DOHH2 (cell line): ENCODE results near the gene KDM5B.

Experiments used
- H3F3A ChIP-seq: fragments of 200-600 bp; sonication (generic), shearing (Covaris generic); 2 replicates; pipeline ENCODE4 v1.6.0; 2016; ENCODE audit warnings: antibody characterized with exemption, mild to moderate bottlenecking; ENCODE audit not compliant: control insufficient read depth, insufficient read depth
- H3K27ac ChIP-seq: fragments of 200-600 bp; sonication (generic); 2 replicates; pipeline ENCODE4 v1.5.1; 2014; ENCODE audit warnings: low read depth, mild to moderate bottlenecking, low read length, moderate library complexity
- H3K27me3 ChIP-seq: fragments of 200-600 bp; sonication (generic); 2 replicates; pipeline ENCODE4 v1.6.1; 2014; ENCODE audit warnings: mild to moderate bottlenecking, low read length, mixed read lengths; ENCODE audit not compliant: control insufficient read depth
- H3K36me3 ChIP-seq: fragments of 200-600 bp; sonication (generic); 2 replicates; pipeline ENCODE4 v1.6.1; 2014; ENCODE audit warnings: mild to moderate bottlenecking, low read length, moderate library complexity, mixed read lengths; ENCODE audit not compliant: control insufficient read depth
- H3K4me1 ChIP-seq: fragments of 200-600 bp; sonication (generic); 2 replicates; pipeline ENCODE4 v1.6.1; 2014; ENCODE audit warnings: mild to moderate bottlenecking, low read length, mixed read lengths; ENCODE audit not compliant: control insufficient read depth
- H3K4me2 ChIP-seq: fragments of 200-600 bp; sonication (generic); 2 replicates; pipeline ENCODE4 v1.6.0; 2014; ENCODE audit warnings: mild to moderate bottlenecking, low read length, moderate library complexity
- H3K4me3 ChIP-seq: fragments of 200-600 bp; sonication (generic); 2 replicates; pipeline ENCODE4 v1.5.1; 2014; ENCODE audit warnings: mild to moderate bottlenecking, low read length, mixed read lengths
- H3K79me2 ChIP-seq: fragments of 200-600 bp; sonication (generic); 2 replicates; pipeline ENCODE4 v1.6.1; 2014; ENCODE audit warnings: mild to moderate bottlenecking, low read length, mixed read lengths; ENCODE audit not compliant: control insufficient read depth
- H3K9me2 ChIP-seq: fragments of 200-600 bp; sonication (generic); replicated peaks from 2 replicates; pipeline ENCODE4 v1.6.1; 2014; ENCODE audit warnings: mild to moderate bottlenecking, low read length, mixed read lengths; ENCODE audit not compliant: control insufficient read depth
- H3K9me3 ChIP-seq: fragments of 200-600 bp; sonication (generic); 2 replicates; pipeline ENCODE4 v1.6.1; 2014; ENCODE audit warnings: antibody characterized with exemption, low read length, mixed read lengths; ENCODE audit not compliant: control insufficient read depth, insufficient read depth
- H4K20me1 ChIP-seq: fragments of 200-600 bp; sonication (generic); 2 replicates; pipeline ENCODE4 v1.6.0; 2014; ENCODE audit warnings: low read depth, mild to moderate bottlenecking, antibody characterized with exemption, low read length, moderate library complexity; ENCODE audit not compliant: control insufficient read depth, insufficient read depth
- EZH2phosphoT487 ChIP-seq: fragments of 200-600 bp; sonication (generic); IDR thresholded peaks from 2 replicates; pipeline ENCODE4 v1.6.1; 2017; ENCODE audit warnings: borderline replicate concordance, mild to moderate bottlenecking, antibody characterized with exemption, low read length, moderate library complexity, mixed read lengths
- TF ChIP-seq, protein P1 (sequence below): fragments of 200-600 bp; sonication (generic); IDR thresholded peaks from one replicate; pipeline ENCODE4 v1.5.1; 2014; ENCODE audit warnings: antibody characterized with exemption, mild to moderate bottlenecking, low read depth, low read length; ENCODE audit not compliant: poor library complexity, severe bottlenecking

KDM5B gene

DNA sequence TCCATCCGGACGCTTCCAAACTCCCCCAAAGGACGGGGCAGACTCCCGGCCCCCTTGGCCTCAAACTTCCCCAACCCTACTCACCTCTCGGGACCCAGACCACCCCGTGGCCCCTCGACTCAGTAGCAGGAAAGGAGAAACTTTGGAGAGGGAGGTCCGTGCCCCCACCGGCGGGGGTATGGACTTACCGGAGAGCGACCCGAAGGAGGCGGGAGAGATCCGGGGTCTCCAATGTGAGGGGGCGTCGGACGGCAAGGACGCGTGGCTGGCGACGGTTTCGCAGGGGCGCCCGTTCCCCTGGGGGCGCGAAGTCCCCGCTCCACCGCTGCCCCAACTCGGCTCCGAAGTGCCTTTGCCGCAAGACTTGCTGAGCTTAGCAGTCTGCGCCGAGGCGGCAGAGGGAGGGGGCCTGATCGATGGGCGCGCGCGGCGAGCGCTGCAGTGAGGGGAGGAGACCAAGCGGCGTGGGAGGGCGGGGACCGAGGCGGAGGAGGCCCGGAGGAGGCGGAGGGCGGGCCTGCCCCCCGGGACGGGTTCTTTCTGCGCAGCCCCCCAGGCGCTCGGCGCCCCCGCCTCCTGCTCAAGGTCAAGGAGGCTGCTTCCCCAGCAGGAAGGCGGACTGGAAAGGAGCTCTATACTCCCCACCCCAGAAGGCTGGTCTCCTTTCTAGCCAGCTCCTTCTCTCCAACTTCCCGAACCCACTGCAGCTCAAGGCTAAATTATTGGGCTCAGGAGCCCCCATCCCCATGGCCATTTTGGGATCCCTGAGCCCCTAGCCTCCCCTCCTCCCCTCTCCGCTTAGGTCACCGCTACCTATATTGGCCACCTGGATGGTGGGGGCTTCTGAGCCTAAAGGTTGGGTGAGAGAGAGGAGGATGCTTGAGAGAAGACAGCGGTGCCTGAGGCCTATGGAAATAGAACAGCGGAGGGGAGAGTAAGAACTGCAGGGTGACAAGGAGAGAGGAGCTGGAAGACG is 97.9 kb downstream of the KDM5B start, which contains the start of gene SYT2:
Gene SYT2, minus strand, starts transcription at position 385 of the 976 bp plus-strand sequence. CDS start 104,682 bp downstream, outside the sequence.
- no peaks in the 10 kb centered on the region for H3F3A ChIP-seq
- H3K27me3 ChIP-seq = peaks cover 23% of the 10 kb centered on the region
- no peak within 1 kb of the TSS for H3K4me2 ChIP-seq
- no peaks in the 10 kb centered on the region for H3K36me3 ChIP-seq
- H4K20me1 ChIP-seq = no peaks in the 10 kb centered on the region
- no peaks in the 10 kb centered on the region for H3K4me1 ChIP-seq
- no peak within 1 kb of the TSS for H3K4me3 ChIP-seq
- H3K9me3 ChIP-seq = no peaks in the 10 kb centered on the region
- TF ChIP-seq, protein P1, sequence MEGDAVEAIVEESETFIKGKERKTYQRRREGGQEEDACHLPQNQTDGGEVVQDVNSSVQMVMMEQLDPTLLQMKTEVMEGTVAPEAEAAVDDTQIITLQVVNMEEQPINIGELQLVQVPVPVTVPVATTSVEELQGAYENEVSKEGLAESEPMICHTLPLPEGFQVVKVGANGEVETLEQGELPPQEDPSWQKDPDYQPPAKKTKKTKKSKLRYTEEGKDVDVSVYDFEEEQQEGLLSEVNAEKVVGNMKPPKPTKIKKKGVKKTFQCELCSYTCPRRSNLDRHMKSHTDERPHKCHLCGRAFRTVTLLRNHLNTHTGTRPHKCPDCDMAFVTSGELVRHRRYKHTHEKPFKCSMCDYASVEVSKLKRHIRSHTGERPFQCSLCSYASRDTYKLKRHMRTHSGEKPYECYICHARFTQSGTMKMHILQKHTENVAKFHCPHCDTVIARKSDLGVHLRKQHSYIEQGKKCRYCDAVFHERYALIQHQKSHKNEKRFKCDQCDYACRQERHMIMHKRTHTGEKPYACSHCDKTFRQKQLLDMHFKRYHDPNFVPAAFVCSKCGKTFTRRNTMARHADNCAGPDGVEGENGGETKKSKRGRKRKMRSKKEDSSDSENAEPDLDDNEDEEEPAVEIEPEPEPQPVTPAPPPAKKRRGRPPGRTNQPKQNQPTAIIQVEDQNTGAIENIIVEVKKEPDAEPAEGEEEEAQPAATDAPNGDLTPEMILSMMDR = no peak
- TF ChIP-seq EZH2phosphoT487 = no peak
- no peak within 1 kb of the TSS for H3K27ac ChIP-seq
- no peaks in the 10 kb centered on the region for H3K79me2 ChIP-seq
- no peaks in the 10 kb centered on the region for H3K9me2 ChIP-seq

DNA sequence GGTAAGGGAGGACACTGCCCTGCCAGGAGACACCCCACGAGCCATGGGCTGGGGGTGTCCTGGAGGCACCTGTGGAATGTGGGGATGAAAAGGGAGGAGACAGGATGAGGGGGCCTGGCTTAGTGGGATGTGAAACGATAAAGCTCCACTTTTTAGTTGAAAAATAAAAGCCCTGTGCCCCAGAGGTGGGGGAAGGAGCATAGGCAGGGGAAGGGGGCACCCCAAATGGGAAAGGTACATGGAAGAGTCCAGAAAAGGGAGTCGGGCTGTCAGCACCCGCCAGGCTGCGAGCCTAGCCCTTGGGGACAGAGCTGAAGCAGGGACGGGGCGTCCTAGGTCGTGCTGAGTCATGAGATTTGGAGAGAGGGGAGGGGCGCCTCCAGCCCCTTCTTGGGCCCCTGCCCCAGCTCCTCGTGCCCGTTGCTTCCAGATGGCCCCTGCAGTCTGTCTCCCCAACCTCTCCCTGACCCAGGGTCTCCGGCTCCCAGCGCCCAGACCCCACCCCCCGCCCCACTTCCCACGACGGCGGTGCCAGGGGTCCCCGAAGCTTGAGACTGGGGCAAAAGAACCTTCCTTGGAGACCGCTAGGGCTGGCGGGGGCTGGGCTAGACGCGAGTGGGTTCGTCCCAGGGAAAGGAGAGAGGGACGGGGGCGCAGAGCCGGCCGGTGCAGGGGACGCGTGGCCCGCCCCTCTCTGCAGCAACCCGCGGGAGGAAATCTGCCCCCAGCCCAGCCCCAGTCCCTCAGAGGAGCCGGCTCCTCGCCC is 98.8 kb downstream of the KDM5B start:
- no peaks in the 10 kb centered on the region for H3F3A ChIP-seq
- no peaks in the 10 kb centered on the region for H4K20me1 ChIP-seq
- H3K9me3 ChIP-seq = no peaks in the 10 kb centered on the region
- H3K79me2 ChIP-seq = no peaks in the 10 kb centered on the region
- peaks cover 28% of the 10 kb centered on the region for H3K27me3 ChIP-seq
- no peak overlapping the region for H3K4me2 ChIP-seq
- TF ChIP-seq EZH2phosphoT487 = no peak
- TF ChIP-seq, protein P1 = no peak
- H3K9me2 ChIP-seq = no peaks in the 10 kb centered on the region
- no peaks in the 10 kb centered on the region for H3K36me3 ChIP-seq
- H3K4me3 ChIP-seq = no peak overlapping the region
- no peaks in the 10 kb centered on the region for H3K4me1 ChIP-seq
- H3K27ac ChIP-seq = no peak overlapping the region

DNA sequence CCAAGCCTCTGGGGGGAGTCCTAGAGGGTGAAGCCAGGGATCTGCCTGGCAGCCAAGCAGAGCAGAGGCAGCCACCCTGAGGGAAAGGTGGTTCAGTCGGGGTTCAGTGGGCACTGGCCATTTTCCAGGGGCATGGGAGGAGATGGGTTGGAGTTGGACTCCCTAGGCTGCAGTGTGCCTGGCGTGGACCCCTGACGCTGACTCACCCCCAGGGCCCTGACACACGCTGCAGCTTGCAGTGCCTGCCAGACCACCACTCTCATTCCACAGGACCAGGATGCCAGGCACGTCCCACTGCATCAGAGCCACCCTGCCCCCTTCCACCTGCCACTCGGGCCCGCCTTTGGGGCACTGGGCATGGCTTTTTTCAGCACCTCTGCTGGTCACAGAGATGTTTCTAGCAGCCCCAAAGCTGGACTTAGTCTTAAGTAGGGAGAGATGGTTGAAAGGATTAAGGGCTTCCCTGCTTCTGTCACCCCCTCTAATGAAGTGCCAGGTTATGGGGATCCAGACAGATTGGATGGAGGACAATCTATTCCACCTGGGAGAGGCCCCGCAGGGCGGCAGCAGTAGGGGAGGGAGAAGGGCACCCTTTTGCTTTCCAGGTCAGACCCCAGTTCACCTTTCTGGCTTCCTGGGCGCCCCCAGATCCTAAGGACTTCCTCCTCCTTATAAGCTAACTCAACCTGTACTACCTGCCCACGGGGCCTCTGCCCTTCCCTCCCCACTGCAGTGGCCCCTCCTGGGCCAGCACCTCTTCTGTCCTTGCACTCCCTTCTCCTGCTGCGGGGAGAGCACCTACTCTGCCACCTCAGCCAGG is 99.6 kb downstream of the KDM5B start:
- H3K9me3 ChIP-seq = no peaks in the 10 kb centered on the region
- no peak overlapping the region for H3K27ac ChIP-seq
- H3K27me3 ChIP-seq = peaks cover 34% of the 10 kb centered on the region
- H3K79me2 ChIP-seq = no peaks in the 10 kb centered on the region
- no peak overlapping the region for H3K4me2 ChIP-seq
- no peaks in the 10 kb centered on the region for H3K4me1 ChIP-seq
- H4K20me1 ChIP-seq = no peaks in the 10 kb centered on the region
- no peaks in the 10 kb centered on the region for H3K36me3 ChIP-seq
- no peaks in the 10 kb centered on the region for H3F3A ChIP-seq
- H3K4me3 ChIP-seq = no peak overlapping the region
- TF ChIP-seq EZH2phosphoT487 = no peak
- TF ChIP-seq, protein P1 = no peak
- H3K9me2 ChIP-seq = no peaks in the 10 kb centered on the region
